HEK293T (cell line): ENCODE measurements around the gene TFEC.

Experiments used
- BHLHE40 ChIP-seq: fragments of 450-650 bp; IDR thresholded peaks from 2 replicates; pipeline ENCODE4 v1.6.1; 2016; ENCODE audit warnings: mild to moderate bottlenecking, moderate library complexity, borderline replicate concordance
- SP1 ChIP-seq: fragments of 450-650 bp; IDR thresholded peaks from 2 replicates; pipeline ENCODE4 v1.6.1; 2017
- SUZ12 ChIP-seq: fragments of 450-650 bp; IDR thresholded peaks from 2 replicates; pipeline ENCODE4 v1.6.1; 2016; ENCODE audit warnings: mild to moderate bottlenecking
- ZNF384 ChIP-seq: fragments of 450-650 bp; IDR thresholded peaks from 2 replicates; pipeline ENCODE4 v1.6.1; 2016

GRCh38 chr7:115885550-115885949 is 145.0 kb downstream of the TFEC start:
- TF ChIP-seq BHLHE40, result no peak
- no peak for TF ChIP-seq SP1
- TF ChIP-seq SUZ12, result no peak
- no peak for TF ChIP-seq ZNF384
